HFFc6 (cell line): Measurements from ENCODE around the gene NRSN1. TPM values are rescaled to one million over a fixed set of nuclear protein-coding genes. Genes with fewer than 3 reads are reported as not detected.

Experiments
- DNase-seq: peaks from one replicate; pipeline ENCODE4 v3.0.0-alpha.2; 2018
- H3K27ac Mint-ChIP-seq: 2 replicates; pipeline ENCODE4 v1.8.0; 2020; ENCODE audit warnings: mild to moderate bottlenecking, mixed read lengths
- H3K27me3 Mint-ChIP-seq: 2 replicates; pipeline ENCODE4 v1.8.0; 2021; ENCODE audit warnings: mild to moderate bottlenecking, moderate library complexity, mixed read lengths; ENCODE audit not compliant: insufficient read depth
- H3K36me3 Mint-ChIP-seq: 2 replicates; pipeline ENCODE4 v1.8.0; 2021; ENCODE audit warnings: low read depth, mixed read lengths
- H3K4me1 Mint-ChIP-seq: 2 replicates; pipeline ENCODE4 v1.8.0; 2020; ENCODE audit warnings: low read depth, mixed read lengths
- H3K4me3 Mint-ChIP-seq: 2 replicates; pipeline ENCODE4 v1.8.0; 2020; ENCODE audit warnings: mild to moderate bottlenecking, moderate library complexity, mixed read lengths
- H3K9me3 Mint-ChIP-seq: 2 replicates; pipeline ENCODE4 v1.8.0; 2020; ENCODE audit warnings: mild to moderate bottlenecking, mixed read lengths
- total RNA-seq, 6 experiments: library from RNA; stranded (reverse); fragmentation: NEBNext Ultra II Directional; extraction: Animal tissue kit (Norgen Biotek cat#: 25700); gene quantifications; 2 replicates in 1 of 6; 3 replicates in 5 of 6; pipeline ENCODE4 v1.2.3, GENCODE V29; 2021
- TF ChIP-seq, protein P1 (sequence below): fragments of 200-600 bp; sonication (generic); IDR thresholded peaks from 2 replicates; pipeline ENCODE4 v1.5.0; 2021; ENCODE audit warnings: antibody characterized with exemption, mild to moderate bottlenecking

Gene NRSN1
- total RNA-seq, 6 experiments from 2014 or later: not detected

GRCh38 chr6:24152014-24152413, 26.0 kb downstream of the NRSN1 start:
- no peak for DNase-seq
- Mint-ChIP-seq H3K4me1 (no peaks in the 10 kb centered on the region), H3K4me3 (no peak overlapping the region), H3K36me3 (no peaks in the 10 kb centered on the region), H3K27ac (no peak overlapping the region), H3K9me3 (peaks cover 58% of the 10 kb centered on the region), H3K27me3 (no peaks in the 10 kb centered on the region)
- TF ChIP-seq, protein P1, sequence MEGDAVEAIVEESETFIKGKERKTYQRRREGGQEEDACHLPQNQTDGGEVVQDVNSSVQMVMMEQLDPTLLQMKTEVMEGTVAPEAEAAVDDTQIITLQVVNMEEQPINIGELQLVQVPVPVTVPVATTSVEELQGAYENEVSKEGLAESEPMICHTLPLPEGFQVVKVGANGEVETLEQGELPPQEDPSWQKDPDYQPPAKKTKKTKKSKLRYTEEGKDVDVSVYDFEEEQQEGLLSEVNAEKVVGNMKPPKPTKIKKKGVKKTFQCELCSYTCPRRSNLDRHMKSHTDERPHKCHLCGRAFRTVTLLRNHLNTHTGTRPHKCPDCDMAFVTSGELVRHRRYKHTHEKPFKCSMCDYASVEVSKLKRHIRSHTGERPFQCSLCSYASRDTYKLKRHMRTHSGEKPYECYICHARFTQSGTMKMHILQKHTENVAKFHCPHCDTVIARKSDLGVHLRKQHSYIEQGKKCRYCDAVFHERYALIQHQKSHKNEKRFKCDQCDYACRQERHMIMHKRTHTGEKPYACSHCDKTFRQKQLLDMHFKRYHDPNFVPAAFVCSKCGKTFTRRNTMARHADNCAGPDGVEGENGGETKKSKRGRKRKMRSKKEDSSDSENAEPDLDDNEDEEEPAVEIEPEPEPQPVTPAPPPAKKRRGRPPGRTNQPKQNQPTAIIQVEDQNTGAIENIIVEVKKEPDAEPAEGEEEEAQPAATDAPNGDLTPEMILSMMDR: no peak

DNA sequence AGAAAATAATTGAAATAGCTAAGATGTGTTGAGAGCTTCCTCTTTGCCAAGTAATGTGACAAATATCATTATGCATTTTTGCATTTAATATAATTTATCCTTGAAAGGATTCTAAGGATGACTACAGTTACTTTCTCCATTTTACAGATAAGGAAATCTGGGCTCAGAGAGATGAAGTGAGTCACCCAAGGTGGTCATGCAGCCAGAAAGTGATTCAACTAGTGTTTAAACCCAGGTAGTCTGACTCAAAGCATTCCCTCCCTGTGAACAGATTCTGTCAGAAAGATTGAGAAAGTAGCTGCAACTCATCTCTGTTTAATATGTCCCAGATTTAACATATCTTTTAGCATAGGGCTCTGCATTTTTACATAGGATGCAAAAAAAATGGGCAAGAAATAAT, 28.1 kb downstream of the NRSN1 start:
- no peak overlapping the region for H3K27ac Mint-ChIP-seq
- TF ChIP-seq, protein P1: no peak
- no peak for DNase-seq
- peaks cover 4% of the 10 kb centered on the region; the same call in 1 of the 2 replicates for H3K36me3 Mint-ChIP-seq
- no peak overlapping the region for H3K4me3 Mint-ChIP-seq
- no peaks in the 10 kb centered on the region for H3K27me3 Mint-ChIP-seq
- H3K4me1 Mint-ChIP-seq: no peaks in the 10 kb centered on the region
- peaks cover 62% of the 10 kb centered on the region for H3K9me3 Mint-ChIP-seq

DNA sequence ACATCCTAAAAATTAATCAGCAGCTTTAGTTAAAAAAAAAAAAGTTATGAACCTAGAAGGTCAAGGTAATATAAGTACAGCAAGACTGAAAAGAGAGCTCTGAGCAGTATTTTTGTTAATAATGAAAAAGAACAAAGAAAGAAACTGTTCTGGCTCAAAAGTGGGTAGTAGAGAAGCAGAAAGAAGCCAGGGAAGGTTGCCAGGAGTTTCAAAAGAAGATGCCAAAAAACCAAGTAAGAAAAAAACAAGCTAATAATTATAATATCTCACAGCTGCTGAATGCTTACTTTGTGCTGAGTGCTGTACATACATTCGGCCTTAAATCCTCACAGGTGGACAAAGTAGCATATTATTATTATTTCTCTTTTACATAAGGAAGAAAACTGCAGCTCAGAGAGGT, 31.9 kb downstream of the NRSN1 start:
- no peaks in the 10 kb centered on the region for H3K27me3 Mint-ChIP-seq
- TF ChIP-seq, protein P1: no peak
- H3K27ac Mint-ChIP-seq: no peak overlapping the region
- H3K36me3 Mint-ChIP-seq: peaks cover 4% of the 10 kb centered on the region; the same call in 1 of the 2 replicates
- H3K9me3 Mint-ChIP-seq: peaks cover 49% of the 10 kb centered on the region
- no peak for DNase-seq
- no peaks in the 10 kb centered on the region for H3K4me1 Mint-ChIP-seq
- no peak overlapping the region for H3K4me3 Mint-ChIP-seq

- DNase-seq: no peak
- H3K27ac Mint-ChIP-seq: no peak overlapping the region
- peaks cover 51% of the 10 kb centered on the region for H3K9me3 Mint-ChIP-seq
- TF ChIP-seq, protein P1: no peak
- peaks cover under 1% of the 10 kb centered on the region; the same call in 1 of the 2 replicates for H3K36me3 Mint-ChIP-seq
- no peaks in the 10 kb centered on the region for H3K27me3 Mint-ChIP-seq
- H3K4me3 Mint-ChIP-seq: no peak overlapping the region
- no peaks in the 10 kb centered on the region for H3K4me1 Mint-ChIP-seq
Observed at GRCh38 chr6:24183584-24183983, 57.6 kb downstream of the NRSN1 start.

- Mint-ChIP-seq H3K9me3 (peaks cover 45% of the 10 kb centered on the region), H3K36me3 (no peaks in the 10 kb centered on the region), H3K27ac (no peak overlapping the region), H3K4me1 (no peaks in the 10 kb centered on the region), H3K4me3 (no peak overlapping the region), H3K27me3 (no peaks in the 10 kb centered on the region)
- TF ChIP-seq, protein P1: no peak
- no peak for DNase-seq
Observed at GRCh38 chr6:24186349-24186748, 60.3 kb downstream of the NRSN1 start.
